Measurements from ENCODE around the gene KCNMB4.

Gene KCNMB4

GRCh38 chr12:70466753-70467152 lies 100.7 kb downstream of the KCNMB4 start:
- Histone ChIP-seq H3K36me3 (ENCODE audit: insufficient read depth, low read length) (no peaks in the 10 kb centered on the region), H3K4me3 (ENCODE audit: low read length) (no peak overlapping the region), H2AFZ (ENCODE audit: low read depth, low read length) (no peak overlapping the region), H3K27me3 (ENCODE audit: insufficient read depth, low read length) (no peaks in the 10 kb centered on the region), H3K9me3 (ENCODE audit: low read length) (peaks cover 7% of the 10 kb centered on the region), H3K4me1 (ENCODE audit: insufficient read depth, low read length) (no peaks in the 10 kb centered on the region)

- Histone ChIP-seq H3K27me3 (ENCODE audit: insufficient read depth, low read length) (no peaks in the 10 kb centered on the region), H2AFZ (ENCODE audit: low read depth, low read length) (no peak overlapping the region), H3K4me1 (ENCODE audit: insufficient read depth, low read length) (no peaks in the 10 kb centered on the region), H3K9me3 (ENCODE audit: low read length) (peaks cover 7% of the 10 kb centered on the region), H3K36me3 (ENCODE audit: insufficient read depth, low read length) (no peaks in the 10 kb centered on the region), H3K4me3 (ENCODE audit: low read length) (no peak overlapping the region)
Observed at GRCh38 chr12:70467476-70467875, 101.4 kb downstream of the KCNMB4 start.

GRCh38 chr12:70467918-70468733 lies 102.0 kb downstream of the KCNMB4 start:
- Histone ChIP-seq H3K4me3 (ENCODE audit: low read length) (no peak overlapping the region), H2AFZ (ENCODE audit: low read depth, low read length) (no peak overlapping the region), H3K4me1 (ENCODE audit: insufficient read depth, low read length) (no peaks in the 10 kb centered on the region), H3K9me3 (ENCODE audit: low read length) (peaks cover 7% of the 10 kb centered on the region), H3K27me3 (ENCODE audit: insufficient read depth, low read length) (no peaks in the 10 kb centered on the region), H3K36me3 (ENCODE audit: insufficient read depth, low read length) (no peaks in the 10 kb centered on the region)

- Histone ChIP-seq H2AFZ (ENCODE audit: low read depth, low read length) (no peak overlapping the region), H3K4me1 (ENCODE audit: insufficient read depth, low read length) (no peaks in the 10 kb centered on the region), H3K9me3 (ENCODE audit: low read length) (peaks cover 4% of the 10 kb centered on the region), H3K36me3 (ENCODE audit: insufficient read depth, low read length) (no peaks in the 10 kb centered on the region), H3K4me3 (ENCODE audit: low read length) (no peak overlapping the region), H3K27me3 (ENCODE audit: insufficient read depth, low read length) (no peaks in the 10 kb centered on the region)
Observed at GRCh38 chr12:70468741-70469140, 102.7 kb downstream of the KCNMB4 start.

GRCh38 chr12:70469221-70469820 lies 103.2 kb downstream of the KCNMB4 start:
- Histone ChIP-seq H3K4me3 (ENCODE audit: low read length) (no peak overlapping the region), H3K27me3 (ENCODE audit: insufficient read depth, low read length) (no peaks in the 10 kb centered on the region), H3K4me1 (ENCODE audit: insufficient read depth, low read length) (no peaks in the 10 kb centered on the region), H3K36me3 (ENCODE audit: insufficient read depth, low read length) (no peaks in the 10 kb centered on the region), H2AFZ (ENCODE audit: low read depth, low read length) (no peak overlapping the region), H3K9me3 (ENCODE audit: low read length) (no peaks in the 10 kb centered on the region)

- Histone ChIP-seq H2AFZ (ENCODE audit: low read depth, low read length) (no peak overlapping the region), H3K36me3 (ENCODE audit: insufficient read depth, low read length) (no peaks in the 10 kb centered on the region), H3K9me3 (ENCODE audit: low read length) (no peaks in the 10 kb centered on the region), H3K4me1 (ENCODE audit: insufficient read depth, low read length) (no peaks in the 10 kb centered on the region), H3K27me3 (ENCODE audit: insufficient read depth, low read length) (no peaks in the 10 kb centered on the region), H3K4me3 (ENCODE audit: low read length) (no peak overlapping the region)
Observed at GRCh38 chr12:70482764-70483163, 116.7 kb downstream of the KCNMB4 start.
